Fibroblast of pulmonary artery (primary cell): ENCODE data around the gene RGS3.

Experiments
- DNase-seq: peaks from one replicate; pipeline ENCODE4 v3.0.0-alpha.2; 2010; ENCODE audit warnings: low read depth
- H3K4me3 ChIP-seq: replicated peaks from 2 replicates; pipeline ENCODE4 v1.5.1; 2011; ENCODE audit warnings: low read depth, mild to moderate bottlenecking, control low read depth, low read length, moderate library complexity
- TF ChIP-seq, protein P1 (sequence below): IDR thresholded peaks from 2 replicates; pipeline ENCODE4 v1.5.1; 2011; ENCODE audit warnings: mild to moderate bottlenecking, control low read depth, low read length, inconsistent platforms; ENCODE audit errors: missing control alignments

RGS3 gene

DNA sequence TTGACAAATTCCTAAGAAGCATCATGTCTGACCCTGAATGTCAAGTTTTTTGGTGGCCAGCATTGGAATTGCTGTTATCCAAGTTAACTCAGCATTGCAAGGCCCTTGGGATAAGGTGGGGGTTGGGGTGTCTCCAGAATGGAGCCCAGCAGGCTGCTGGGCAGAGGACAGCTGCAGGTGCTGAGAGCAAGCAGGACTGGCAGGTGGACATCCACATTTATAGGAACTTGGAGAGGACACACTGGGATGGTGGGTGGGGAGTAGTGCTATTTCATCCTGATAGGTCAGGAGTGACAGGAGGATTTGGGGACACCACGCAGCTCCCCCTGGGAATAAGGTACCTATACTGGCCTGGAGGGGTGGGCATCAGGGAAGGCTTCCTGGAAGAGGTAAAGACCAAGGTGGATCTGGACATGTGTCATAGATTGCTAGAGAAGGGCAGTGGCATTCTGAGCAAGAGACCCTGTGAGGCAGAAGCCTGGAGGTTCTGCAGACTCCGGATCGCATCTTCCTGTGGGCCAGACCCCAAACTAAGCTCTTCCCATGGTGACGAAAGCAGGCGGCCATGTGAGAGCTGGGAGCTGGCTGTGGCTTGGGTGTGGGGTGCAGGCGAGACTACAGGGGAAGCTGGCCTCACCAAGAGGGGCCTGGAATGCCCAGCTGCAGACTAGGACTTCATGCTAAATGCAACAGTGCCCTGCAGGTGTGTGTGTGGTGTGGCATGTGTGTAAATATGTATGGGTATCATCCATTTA, 148.1 kb downstream of the RGS3 start:
- no peak for DNase-seq
- no peak overlapping the region for H3K4me3 ChIP-seq
- TF ChIP-seq, protein P1, sequence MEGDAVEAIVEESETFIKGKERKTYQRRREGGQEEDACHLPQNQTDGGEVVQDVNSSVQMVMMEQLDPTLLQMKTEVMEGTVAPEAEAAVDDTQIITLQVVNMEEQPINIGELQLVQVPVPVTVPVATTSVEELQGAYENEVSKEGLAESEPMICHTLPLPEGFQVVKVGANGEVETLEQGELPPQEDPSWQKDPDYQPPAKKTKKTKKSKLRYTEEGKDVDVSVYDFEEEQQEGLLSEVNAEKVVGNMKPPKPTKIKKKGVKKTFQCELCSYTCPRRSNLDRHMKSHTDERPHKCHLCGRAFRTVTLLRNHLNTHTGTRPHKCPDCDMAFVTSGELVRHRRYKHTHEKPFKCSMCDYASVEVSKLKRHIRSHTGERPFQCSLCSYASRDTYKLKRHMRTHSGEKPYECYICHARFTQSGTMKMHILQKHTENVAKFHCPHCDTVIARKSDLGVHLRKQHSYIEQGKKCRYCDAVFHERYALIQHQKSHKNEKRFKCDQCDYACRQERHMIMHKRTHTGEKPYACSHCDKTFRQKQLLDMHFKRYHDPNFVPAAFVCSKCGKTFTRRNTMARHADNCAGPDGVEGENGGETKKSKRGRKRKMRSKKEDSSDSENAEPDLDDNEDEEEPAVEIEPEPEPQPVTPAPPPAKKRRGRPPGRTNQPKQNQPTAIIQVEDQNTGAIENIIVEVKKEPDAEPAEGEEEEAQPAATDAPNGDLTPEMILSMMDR: no peak

DNA sequence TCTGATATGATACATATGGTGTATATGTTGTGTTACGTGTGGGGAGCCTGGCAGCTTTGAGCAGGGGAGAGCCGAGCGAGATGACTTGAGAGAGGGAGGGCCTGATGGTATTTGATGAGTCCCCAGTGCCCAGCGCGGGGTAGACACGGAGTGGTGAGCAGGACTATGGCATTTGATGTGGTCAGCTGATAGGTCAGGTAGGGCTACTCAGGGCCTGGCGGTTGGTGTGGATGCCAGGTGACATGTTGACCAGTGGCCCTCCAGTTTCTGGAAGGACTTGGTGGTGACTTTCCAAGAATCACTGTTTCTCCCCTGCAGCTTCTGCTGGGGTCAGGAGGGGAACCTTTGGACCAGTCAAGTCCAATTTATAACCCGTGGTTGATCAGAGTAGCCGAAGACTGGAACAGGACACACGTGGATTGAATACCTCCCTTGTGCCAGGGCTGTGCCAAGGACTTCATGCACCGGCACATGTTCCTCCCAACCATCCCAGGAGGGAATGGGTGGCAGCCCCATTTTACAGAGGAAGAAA, 148.8 kb downstream of the RGS3 start:
- TF ChIP-seq, protein P1: no peak
- no peak for DNase-seq
- no peak overlapping the region for H3K4me3 ChIP-seq

DNA sequence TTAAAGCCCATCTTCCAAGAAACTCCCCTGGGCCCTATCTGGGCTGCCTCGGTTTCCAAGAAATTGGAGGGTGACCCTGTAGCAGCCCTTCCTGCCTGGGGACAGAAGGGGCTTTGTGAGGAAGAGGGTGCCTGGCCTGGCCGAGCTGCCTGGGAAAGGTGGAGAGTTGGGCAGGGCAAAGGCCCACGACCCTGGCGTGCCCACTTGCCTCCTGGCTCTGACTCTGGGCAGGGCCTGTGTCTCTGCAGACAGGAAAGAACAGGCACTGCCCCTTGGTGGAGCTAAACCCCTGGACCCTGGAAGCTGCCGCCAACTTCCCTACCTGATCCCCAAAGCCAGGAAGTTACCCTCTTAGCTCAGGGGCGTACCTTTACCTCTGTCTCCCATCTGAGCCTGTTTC, 149.3 kb downstream of the RGS3 start:
- no peak overlapping the region for H3K4me3 ChIP-seq
- TF ChIP-seq, protein P1: no peak
- no peak for DNase-seq

DNA sequence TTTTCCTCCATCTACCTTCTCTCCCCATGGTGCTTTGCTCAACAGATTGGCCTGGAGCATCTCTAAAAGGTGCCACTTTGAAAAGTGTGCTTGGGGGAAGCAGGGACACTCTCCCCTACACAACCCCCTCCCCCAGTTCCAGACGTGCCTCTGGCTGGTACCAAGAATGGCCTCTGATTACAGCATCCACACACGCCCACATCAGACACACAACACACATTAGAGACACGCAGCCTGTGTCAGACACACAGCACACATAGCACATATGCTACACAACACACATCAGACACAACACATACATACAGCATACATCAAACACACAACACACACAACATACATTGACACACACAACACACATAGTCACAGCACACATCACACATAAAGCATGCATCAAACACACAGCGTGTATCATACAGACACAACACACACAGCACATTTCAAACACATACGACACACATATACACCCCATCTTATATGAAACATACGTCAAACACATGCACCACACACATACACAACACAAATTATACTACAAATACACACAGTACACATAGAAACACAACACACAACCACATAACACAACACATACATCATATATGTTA, 150.4 kb downstream of the RGS3 start:
- DNase-seq: no peak
- no peak overlapping the region for H3K4me3 ChIP-seq
- TF ChIP-seq, protein P1: no peak

DNA sequence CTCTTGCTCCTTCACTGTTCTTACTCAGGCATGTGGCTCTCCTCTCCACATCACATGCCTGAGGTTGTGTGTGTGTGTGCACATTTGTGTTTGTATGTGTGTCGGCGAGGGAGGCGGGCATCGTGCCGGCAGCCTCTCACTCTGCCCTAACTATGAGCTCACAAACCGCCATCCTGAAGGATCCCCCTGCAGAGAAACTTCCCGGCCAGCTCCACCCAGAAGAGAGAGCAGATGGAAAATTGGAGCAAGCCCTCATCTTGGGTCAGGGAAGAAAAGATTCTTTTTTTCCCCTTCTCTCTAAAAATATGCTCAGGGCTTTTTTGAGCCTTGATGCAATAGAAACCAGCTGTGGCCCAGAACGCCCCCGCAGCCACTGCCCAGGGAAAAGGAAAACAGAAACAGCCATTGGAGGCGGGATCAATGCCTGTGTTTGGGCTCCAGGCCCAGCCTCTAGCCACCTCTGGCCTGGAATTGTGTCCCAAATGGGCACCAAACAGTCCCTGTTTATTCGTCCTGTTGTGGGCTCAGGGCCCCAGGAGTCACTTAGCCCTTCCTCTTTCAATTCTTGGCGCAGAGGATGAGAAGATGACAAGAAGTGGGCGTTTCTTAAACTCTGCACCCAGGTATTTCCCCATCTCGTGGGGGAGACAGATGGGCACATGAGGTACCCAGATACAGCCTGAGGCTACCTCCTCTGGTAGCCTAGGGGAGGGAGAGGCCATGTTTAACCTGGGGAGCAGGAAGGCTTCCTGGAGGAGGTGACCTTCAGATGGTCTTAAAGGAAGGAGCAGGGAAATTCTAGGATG, 151.5 kb downstream of the RGS3 start:
- TF ChIP-seq, protein P1: no peak
- DNase-seq: peak; percentile 73
- no peak overlapping the region for H3K4me3 ChIP-seq

DNA sequence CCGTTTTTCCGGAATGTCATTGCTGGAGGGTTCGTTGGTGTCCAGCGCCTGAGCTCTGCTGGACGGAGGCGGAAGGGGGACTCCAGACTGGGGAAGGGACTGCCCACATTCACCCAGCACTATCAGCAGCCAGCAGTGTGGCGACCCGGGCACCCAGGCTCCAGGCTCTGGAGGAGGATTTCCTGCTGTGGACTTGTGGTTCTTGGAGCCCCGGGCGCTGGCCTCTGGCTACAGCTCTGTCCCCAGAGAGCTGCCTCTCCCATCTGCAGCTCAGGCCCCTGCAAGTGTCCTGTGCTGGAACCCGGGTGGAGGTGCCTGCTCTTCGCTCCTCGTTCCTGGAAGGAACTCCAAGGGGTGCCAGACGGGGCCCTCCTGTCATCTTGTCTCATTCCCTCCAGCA, 152.6 kb downstream of the RGS3 start:
- DNase-seq: no peak
- TF ChIP-seq, protein P1: no peak
- H3K4me3 ChIP-seq: no peak overlapping the region
